Neutrophil (primary cell): ENCODE results near the gene LRRK2.
"Not testable (repeated sequence)": the region's sequence is repeated elsewhere in the genome, so short reads cannot be mapped to it uniquely, and the experiment has no call there.

Experiments
- H3K27ac ChIP-seq: fragments of 200-600 bp; sonication (generic); 2 replicates; pipeline ENCODE4 v1.5.1; 2016; ENCODE audit warnings: mild to moderate bottlenecking, moderate library complexity
- H3K27me3 ChIP-seq: fragments of 200-600 bp; sonication (generic); 2 replicates; pipeline ENCODE4 v1.6.0; 2016; ENCODE audit warnings: mild to moderate bottlenecking
- H3K36me3 ChIP-seq: fragments of 200-600 bp; sonication (generic); 2 replicates; pipeline ENCODE4 v1.5.1; 2017
- H3K4me1 ChIP-seq, 2 experiments: fragments of 200-600 bp in 1 of 2; sonication (generic) in 1 of 2; 1 replicate in 1 of 2; 2 replicates in 1 of 2; pipeline versions ENCODE4 v1.5.1 to v1.6.1; 2013 to 2016; ENCODE audit warnings: low read depth in 1 of 2, low read length in 1 of 2, mild to moderate bottlenecking in 1 of 2, moderate library complexity in 1 of 2; ENCODE audit not compliant: control insufficient read depth in 1 of 2, insufficient read depth in 1 of 2
- H3K4me3 ChIP-seq, 2 experiments: fragments of 200-600 bp in 1 of 2; sonication (generic) in 1 of 2; 1 replicate in 1 of 2; 2 replicates in 1 of 2; pipeline ENCODE4 v1.5.1; 2013 to 2016; ENCODE audit warnings: low read depth in 1 of 2, low read length in 1 of 2, mild to moderate bottlenecking in 1 of 2, moderate library complexity in 1 of 2
- H3K9me3 ChIP-seq: fragments of 200-600 bp; sonication (generic); 2 replicates; pipeline ENCODE4 v1.5.1; 2016
- CTCF ChIP-seq: fragments of 200-600 bp; sonication (generic); IDR thresholded peaks from 2 replicates; pipeline ENCODE4 v1.5.1; 2016; ENCODE audit warnings: antibody characterized with exemption

LRRK2 gene

GRCh38 chr12:40382217-40382616 lies 157.4 kb downstream of the LRRK2 start:
- TF ChIP-seq CTCF = no peak
- Histone ChIP-seq H3K4me1 (no peaks in the 10 kb centered on the region), H3K4me3 (no peak overlapping the region), H3K27me3 (peaks cover 6% of the 10 kb centered on the region), H3K36me3 (no peaks in the 10 kb centered on the region), H3K9me3 (no peaks in the 10 kb centered on the region), H3K27ac (no peak overlapping the region)

GRCh38 chr12:40387279-40387678 lies 162.5 kb downstream of the LRRK2 start:
- not testable (repeated sequence) for H3K9me3 ChIP-seq, H3K27me3 ChIP-seq, H3K36me3 ChIP-seq, H3K27ac ChIP-seq, H3K4me1 ChIP-seq, H3K4me3 ChIP-seq

GRCh38 chr12:40390980-40391379 lies 166.2 kb downstream of the LRRK2 start:
- Histone ChIP-seq H3K4me1 (no peaks in the 10 kb centered on the region), H3K4me3 (no peak overlapping the region), H3K9me3 (no peaks in the 10 kb centered on the region), H3K27ac (no peak overlapping the region), H3K27me3 (no peaks in the 10 kb centered on the region), H3K36me3 (no peaks in the 10 kb centered on the region)
- TF ChIP-seq CTCF = no peak

GRCh38 chr12:40393026-40393425 lies 168.2 kb downstream of the LRRK2 start:
- H3K9me3 ChIP-seq = no peaks in the 10 kb centered on the region
- H3K36me3 ChIP-seq = no peaks in the 10 kb centered on the region
- H3K4me3 ChIP-seq = no peak overlapping the region
- H3K27ac ChIP-seq = no peak overlapping the region
- no peak for TF ChIP-seq CTCF
- H3K27me3 ChIP-seq = no peaks in the 10 kb centered on the region
- no peaks in the 10 kb centered on the region for H3K4me1 ChIP-seq

GRCh38 chr12:40399656-40400055 lies 174.9 kb downstream of the LRRK2 start:
- H3K27me3 ChIP-seq = no peaks in the 10 kb centered on the region
- no peak for TF ChIP-seq CTCF

GRCh38 chr12:40405419-40405818 lies 180.6 kb downstream of the LRRK2 start:
- Histone ChIP-seq H3K36me3 (no peaks in the 10 kb centered on the region), H3K4me3 (no peak overlapping the region), H3K9me3 (no peaks in the 10 kb centered on the region), H3K27me3 (no peaks in the 10 kb centered on the region), H3K4me1 (no peaks in the 10 kb centered on the region), H3K27ac (no peak overlapping the region)
- no peak for TF ChIP-seq CTCF

More at GRCh38 chr12:40399656-40400055, 174.9 kb downstream of the LRRK2 start:
- H3K27ac ChIP-seq = no peak overlapping the region
- no peaks in the 10 kb centered on the region for H3K4me1 ChIP-seq
- no peak overlapping the region for H3K4me3 ChIP-seq
- no peaks in the 10 kb centered on the region for H3K9me3 ChIP-seq
- H3K36me3 ChIP-seq = no peaks in the 10 kb centered on the region
